HCT116 (cell line): Measurements from ENCODE around the gene ASF1A. TPM values are rescaled to one million over a fixed set of nuclear protein-coding genes. Genes with fewer than 3 reads are reported as not detected.

ENCODE experiments used
- ATAC-seq: fragments of 200-7000 bp; cut with Tn5 transposase; 2 replicates; pipeline ENCODE4 v1.9.1; 2020; ENCODE audit warnings: mild to moderate bottlenecking, moderate library complexity
- BruUV-seq: library from RNA; stranded (reverse); fragments of 400-500 nt; replicated peaks from 2 replicates; lab custom pipeline; 2021; lab: Mats Ljungman, UMichigan
- CTCF ChIA-PET: fragments of 300-600 bp; sonication (Branson Sonifier 250); formaldehyde crosslinking; loops from one replicate; lab custom pipeline; 2021; ENCODE audit warnings: antibody characterized with exemption; lab: Charles Lee
- POLR2A ChIA-PET: fragments of 300-600, 350-600 bp; sonication (Branson Sonifier 250); formaldehyde crosslinking; loops from one replicate; lab custom pipeline; 2021; ENCODE audit warnings: antibody characterized with exemption; lab: Charles Lee
- RAD21 ChIA-PET, 2 experiments: fragments of 300-600 bp; sonication (Branson Sonifier 250); formaldehyde crosslinking; loops; one replicate each; lab custom pipeline; 2023; ENCODE audit warnings: low total read pairs in 2 of 2; ENCODE audit not compliant: uncharacterized antibody in 2 of 2, unreplicated experiment in 2 of 2, low non-redundant PET in 1 of 2; lab: Charles Lee
- DNase-seq: peaks from one replicate; pipeline ENCODE4 v3.0.0-alpha.2; 2010; ENCODE audit warnings: low read depth, low spot score
- H2AFZ ChIP-seq: fragments of 200-600 bp; shearing (Covaris generic), sonication (generic); 2 replicates; pipeline ENCODE4 v1.6.1; 2017; ENCODE audit warnings: low read depth, mixed run types, mixed read lengths, antibody characterized with exemption, low read length; ENCODE audit not compliant: poor library complexity, severe bottlenecking
- H3K27ac ChIP-seq: 2 replicates; pipeline ENCODE4 v1.5.1; 2012; ENCODE audit warnings: low read depth, low read length
- H3K27me3 ChIP-seq: fragments of 200-600 bp; sonication (generic); 2 replicates; pipeline ENCODE4 v1.6.1; 2016; ENCODE audit warnings: mixed run types, low read length, mixed read lengths; ENCODE audit not compliant: insufficient read depth
- H3K36me3 ChIP-seq, 2 experiments: fragments of 200-500 bp in 1 of 2; fragments of 200-600 bp in 1 of 2; sonication (Bioruptor generic) in 1 of 2; sonication (generic) in 1 of 2; 2 replicates each; pipeline versions ENCODE4 v1.5.1 to v1.6.1; 2014 to 2016; ENCODE audit warnings: low read length in 2 of 2, inconsistent platforms in 1 of 2, mixed read lengths in 1 of 2, mixed run types in 1 of 2; ENCODE audit not compliant: insufficient read depth in 2 of 2, control insufficient read depth in 1 of 2
- H3K4me1 ChIP-seq, 2 experiments: fragments of 200-600 bp in 1 of 2; sonication (generic) in 1 of 2; 2 replicates each; pipeline versions ENCODE4 v1.5.1 to v1.6.1; 2012 to 2017; ENCODE audit warnings: low read length in 2 of 2, inconsistent platforms in 1 of 2, mild to moderate bottlenecking in 1 of 2, mixed read lengths in 1 of 2, mixed run types in 1 of 2, moderate library complexity in 1 of 2; ENCODE audit not compliant: insufficient read depth in 2 of 2, control insufficient read depth in 1 of 2
- H3K4me2 ChIP-seq: fragments of 200-600 bp; sonication (generic); 2 replicates; pipeline ENCODE4 v1.6.1; 2017; ENCODE audit warnings: mixed run types, low read length, mixed read lengths
- H3K4me3 ChIP-seq, 2 experiments: fragments of 200-600 bp in 1 of 2; sonication (generic) in 1 of 2; replicated peaks in 1 of 2; 2 replicates each; pipeline ENCODE4 v1.5.1; 2011 to 2016; ENCODE audit warnings: low read length in 2 of 2, control low read depth in 1 of 2, low read depth in 1 of 2, mild to moderate bottlenecking in 1 of 2, mixed read lengths in 1 of 2, mixed run types in 1 of 2
- H3K79me2 ChIP-seq: fragments of 200-600 bp; sonication (generic); 2 replicates; pipeline ENCODE4 v1.6.1; 2017; ENCODE audit warnings: mild to moderate bottlenecking, mixed run types, low read length, moderate library complexity, mixed read lengths; ENCODE audit not compliant: insufficient read depth
- H3K9ac ChIP-seq: fragments of 200-600 bp; sonication (generic); 2 replicates; pipeline ENCODE4 v1.6.1; 2016; ENCODE audit warnings: low read length, mixed read lengths
- H3K9me2 ChIP-seq: fragments of 200-600 bp; sonication (generic), shearing (Covaris generic); 2 replicates; pipeline ENCODE4 v1.6.1; 2017; ENCODE audit warnings: mixed run types, mild to moderate bottlenecking, moderate library complexity; ENCODE audit not compliant: insufficient read depth
- H3K9me3 ChIP-seq, 2 experiments: fragments of 200-500 bp in 1 of 2; fragments of 200-600 bp in 1 of 2; sonication (Bioruptor generic) in 1 of 2; sonication (generic) in 1 of 2; 2 replicates each; pipeline ENCODE4 v1.6.1; 2014 to 2017; ENCODE audit warnings: low read length in 2 of 2, mixed read lengths in 2 of 2, inconsistent platforms in 1 of 2, low read depth in 1 of 2, mild to moderate bottlenecking in 1 of 2, mixed run types in 1 of 2, moderate library complexity in 1 of 2; ENCODE audit not compliant: control insufficient read depth in 1 of 2, insufficient read depth in 1 of 2
- H4K20me1 ChIP-seq: fragments of 200-600 bp; sonication (generic), shearing (Covaris generic); 2 replicates; pipeline ENCODE4 v1.6.1; 2017; ENCODE audit warnings: mixed run types, mild to moderate bottlenecking, moderate library complexity; ENCODE audit not compliant: insufficient read depth
- ATF3 ChIP-seq: IDR thresholded peaks from 2 replicates; pipeline ENCODE4 v1.6.1; 2012
- CEBPB ChIP-seq: IDR thresholded peaks from 2 replicates; pipeline ENCODE4 v1.6.1; 2012; ENCODE audit warnings: low read depth
- ELF1 ChIP-seq: IDR thresholded peaks from 2 replicates; pipeline ENCODE4 v1.6.1; 2012; ENCODE audit warnings: low read depth, borderline replicate concordance
- EZH2phosphoT487 ChIP-seq: fragments of 200-600 bp; IDR thresholded peaks from 2 replicates; pipeline ENCODE4 v1.6.1; 2018; ENCODE audit warnings: antibody characterized with exemption, borderline replicate concordance
- JUND ChIP-seq: IDR thresholded peaks from 2 replicates; pipeline ENCODE4 v1.6.1; 2012
- POLR2A ChIP-seq: IDR thresholded peaks from 2 replicates; pipeline ENCODE4 v1.7.0; 2011; ENCODE audit warnings: borderline replicate concordance; ENCODE audit not compliant: insufficient read depth, insufficient read length; ENCODE audit errors: extremely low read depth
- POLR2AphosphoS5 ChIP-seq: IDR thresholded peaks from 2 replicates; pipeline ENCODE4 v1.6.1; 2011; ENCODE audit warnings: mild to moderate bottlenecking, low read depth, low read length, moderate library complexity
- RAD21 ChIP-seq: IDR thresholded peaks from 2 replicates; pipeline ENCODE4 v1.6.1; 2012; ENCODE audit warnings: low read depth, mild to moderate bottlenecking
- SRF ChIP-seq: IDR thresholded peaks from 2 replicates; pipeline ENCODE4 v1.6.1; 2012; ENCODE audit warnings: low read depth
- TCF7L2 ChIP-seq: IDR thresholded peaks from 2 replicates; pipeline ENCODE4 v1.7.0; 2011; ENCODE audit warnings: borderline replicate concordance, inconsistent platforms; ENCODE audit not compliant: insufficient read depth, insufficient read length; ENCODE audit errors: extremely low read depth
- ZBTB33 ChIP-seq: IDR thresholded peaks from 2 replicates; pipeline ENCODE4 v1.6.1; 2011; ENCODE audit warnings: mild to moderate bottlenecking, low read length, moderate library complexity; ENCODE audit not compliant: insufficient replicate concordance; ENCODE audit errors: extremely low read depth
- ZFX ChIP-seq: fragments of 450-650 bp; IDR thresholded peaks from 2 replicates; pipeline ENCODE4 v1.6.1; 2017
- ZNF274 ChIP-seq: fragments of 200-500 bp; sonication (Bioruptor generic); IDR thresholded peaks from 2 replicates; pipeline ENCODE4 v1.6.1; 2014; ENCODE audit warnings: mild to moderate bottlenecking, low read depth, low read length, inconsistent platforms
- intact Hi-C: fragments of 100-400 bp; cut with micrococcal nuclease; formaldehyde crosslinking; loops from 2 replicates; pipeline ENCODE4 v1.10.0; 2022
- total RNA-seq: library from RNA; stranded (reverse); gene quantifications from one replicate; pipeline ENCODE4 v1.2.1, GENCODE V29; 2021; ENCODE audit not compliant: unreplicated experiment
- TF ChIP-seq, protein P1 (sequence below): IDR thresholded peaks from 2 replicates; pipeline ENCODE4 v1.6.1; 2012

Gene ASF1A
- total RNA-seq, 1 experiment from 2014 or later: 23.3 TPM

DNA sequence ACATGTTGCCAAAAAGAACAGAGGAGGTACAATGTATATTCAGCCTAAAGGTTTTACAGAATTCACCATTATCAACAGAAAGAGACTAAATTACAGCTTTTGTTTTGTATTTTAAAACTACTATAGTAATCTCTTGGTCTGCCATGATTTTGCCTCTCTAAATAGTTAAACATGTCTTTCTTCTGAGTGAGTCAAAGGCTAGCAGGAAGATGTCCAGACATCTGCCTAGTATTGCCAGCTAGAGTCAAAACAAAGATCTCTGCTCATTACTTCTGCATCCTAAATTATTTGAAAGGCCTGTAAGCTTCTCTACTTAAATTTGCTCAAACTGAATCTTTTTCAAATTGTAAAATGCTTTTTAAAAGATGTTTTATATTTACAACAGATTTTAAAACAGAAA, 8.8 kb downstream of the ASF1A start:
- ATAC-seq: no peak
- CTCF ChIA-PET: no interaction called here
- no TSS peak for BruUV-seq

More for the DNA sequence above, 8.8 kb downstream of the ASF1A start:
- TF ChIP-seq ZNF274 (no peak), POLR2A (no peak), POLR2AphosphoS5 (no peak), ATF3 (no peak), SRF (no peak), JUND (no peak), TCF7L2 (no peak), EZH2phosphoT487 (no peak), ELF1 (no peak), ZBTB33 (no peak), RAD21 (no peak), ZFX (no peak), CEBPB (no peak)
- TF ChIP-seq, protein P1, sequence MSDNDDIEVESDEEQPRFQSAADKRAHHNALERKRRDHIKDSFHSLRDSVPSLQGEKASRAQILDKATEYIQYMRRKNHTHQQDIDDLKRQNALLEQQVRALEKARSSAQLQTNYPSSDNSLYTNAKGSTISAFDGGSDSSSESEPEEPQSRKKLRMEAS: no peak
- DNase-seq: no peak
- peaks cover 60% of the 10 kb centered on the region for H3K79me2 ChIP-seq
- ChIA-PET POLR2A (no interaction called here), RAD21 (no interaction called here)
- H3K27me3 ChIP-seq: no peaks in the 10 kb centered on the region
- no peaks in the 10 kb centered on the region for H3K9me2 ChIP-seq
- no peaks in the 10 kb centered on the region for H3K4me1 ChIP-seq
- no peak overlapping the region for H2AFZ ChIP-seq
- H4K20me1 ChIP-seq: no peaks in the 10 kb centered on the region
- H3K4me2 ChIP-seq: no peak overlapping the region
- H3K4me3 ChIP-seq: no peak overlapping the region
- intact Hi-C loops: no loop called here
- H3K9ac ChIP-seq: no peak overlapping the region
- H3K36me3 ChIP-seq: peaks cover 18 to 31% of the 10 kb centered on the region in 2 experiments; a peak in 3 of 4 replicates
- no peaks in the 10 kb centered on the region for H3K9me3 ChIP-seq
- no peak overlapping the region for H3K27ac ChIP-seq
